ENCODE measurements around the gene IKZF1. TPM values are rescaled to one million over a fixed set of nuclear protein-coding genes. Genes with fewer than 3 reads are reported as not detected.

Gene IKZF1
- total RNA-seq, 6 experiments from 2014 or later = 3.1 to 9.6 (median 5.2) TPM

DNA sequence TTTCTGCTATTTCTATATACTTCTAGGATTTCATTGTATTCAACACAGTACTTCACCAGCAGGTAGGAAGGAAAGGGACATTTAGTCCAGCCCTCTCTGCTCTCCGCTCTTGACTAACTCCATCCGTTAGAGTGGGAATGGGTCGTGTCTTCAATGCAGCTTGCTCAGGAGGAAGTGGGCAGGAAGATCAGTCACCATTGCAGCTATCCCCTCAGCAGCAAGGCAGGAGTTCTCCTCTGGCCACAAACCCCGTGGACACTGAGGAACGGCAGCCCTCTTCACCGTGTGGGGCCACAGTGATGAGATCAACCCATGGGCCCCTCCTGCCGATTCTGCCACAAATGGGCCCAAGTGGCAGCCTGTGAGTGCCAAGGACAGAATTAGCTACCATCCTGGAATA is 30.2 kb upstream of the IKZF1 start:
- TF ChIP-seq, protein P1, sequence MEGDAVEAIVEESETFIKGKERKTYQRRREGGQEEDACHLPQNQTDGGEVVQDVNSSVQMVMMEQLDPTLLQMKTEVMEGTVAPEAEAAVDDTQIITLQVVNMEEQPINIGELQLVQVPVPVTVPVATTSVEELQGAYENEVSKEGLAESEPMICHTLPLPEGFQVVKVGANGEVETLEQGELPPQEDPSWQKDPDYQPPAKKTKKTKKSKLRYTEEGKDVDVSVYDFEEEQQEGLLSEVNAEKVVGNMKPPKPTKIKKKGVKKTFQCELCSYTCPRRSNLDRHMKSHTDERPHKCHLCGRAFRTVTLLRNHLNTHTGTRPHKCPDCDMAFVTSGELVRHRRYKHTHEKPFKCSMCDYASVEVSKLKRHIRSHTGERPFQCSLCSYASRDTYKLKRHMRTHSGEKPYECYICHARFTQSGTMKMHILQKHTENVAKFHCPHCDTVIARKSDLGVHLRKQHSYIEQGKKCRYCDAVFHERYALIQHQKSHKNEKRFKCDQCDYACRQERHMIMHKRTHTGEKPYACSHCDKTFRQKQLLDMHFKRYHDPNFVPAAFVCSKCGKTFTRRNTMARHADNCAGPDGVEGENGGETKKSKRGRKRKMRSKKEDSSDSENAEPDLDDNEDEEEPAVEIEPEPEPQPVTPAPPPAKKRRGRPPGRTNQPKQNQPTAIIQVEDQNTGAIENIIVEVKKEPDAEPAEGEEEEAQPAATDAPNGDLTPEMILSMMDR (IDR thresholded peaks at IDR 0.05) = no peak
- TF ChIP-seq POLR2A (IDR thresholded peaks at IDR 0.05) = no peak
- WGBS (ENCODE audit: insufficient coverage, low coverage, low lambda C conversion rate, missing lambda C conversion rate) = 38% methylated on average over 3 of the region's 7 CpGs

DNA sequence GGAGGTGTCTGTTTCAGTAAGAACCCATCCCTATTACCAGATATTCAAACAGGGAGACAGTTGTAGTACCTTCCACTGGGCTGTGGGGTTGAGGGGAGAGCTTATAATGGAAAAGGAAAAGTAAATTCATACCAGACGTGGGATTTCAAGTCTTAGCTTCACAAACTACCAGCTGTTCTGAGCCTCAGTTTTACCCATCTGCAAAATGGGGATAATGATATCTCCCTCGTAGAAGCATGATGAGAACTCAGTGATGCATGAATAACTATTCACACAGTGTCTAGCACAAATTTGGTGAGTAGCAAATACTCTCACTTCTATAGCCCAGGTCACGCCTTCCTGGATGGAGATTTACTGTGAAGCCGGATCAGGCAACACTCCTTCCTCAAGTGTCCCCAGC is 29.1 kb upstream of the IKZF1 start:
- ATAC-seq (no peak), DNase-seq (no peak)
- no peaks in the 10 kb centered on the region for H3K4me1 ChIP-seq
- TF ChIP-seq, protein P1 (IDR thresholded peaks at IDR 0.05) = no peak
- no peak for TF ChIP-seq POLR2A (IDR thresholded peaks at IDR 0.05)
- H3K27ac ChIP-seq = no peak overlapping the region
- no peaks in the 10 kb centered on the region for H3K27me3 ChIP-seq
- H3K9me3 ChIP-seq = no peaks in the 10 kb centered on the region
- WGBS (ENCODE audit: insufficient coverage, low coverage, low lambda C conversion rate, missing lambda C conversion rate) = 61% methylated on average over 4 of the region's 4 CpGs
- no peak overlapping the region for H3K4me3 ChIP-seq
- intact Hi-C loops (cut with DNase I) = no loop called here
- H3K36me3 ChIP-seq = no peaks in the 10 kb centered on the region

More for the DNA sequence above, 30.2 kb upstream of the IKZF1 start:
- peak in 1 of 4 donors; percentile 29 for ATAC-seq
- Histone ChIP-seq H3K27me3 (no peaks in the 10 kb centered on the region), H3K9me3 (no peaks in the 10 kb centered on the region), H3K4me1 (no peaks in the 10 kb centered on the region), H3K27ac (no peak overlapping the region), H3K4me3 (no peak overlapping the region), H3K36me3 (no peaks in the 10 kb centered on the region)
- intact Hi-C loops (cut with DNase I) = no loop called here
- DNase-seq = peak in 1 of 3 donors; percentile 19

DNA sequence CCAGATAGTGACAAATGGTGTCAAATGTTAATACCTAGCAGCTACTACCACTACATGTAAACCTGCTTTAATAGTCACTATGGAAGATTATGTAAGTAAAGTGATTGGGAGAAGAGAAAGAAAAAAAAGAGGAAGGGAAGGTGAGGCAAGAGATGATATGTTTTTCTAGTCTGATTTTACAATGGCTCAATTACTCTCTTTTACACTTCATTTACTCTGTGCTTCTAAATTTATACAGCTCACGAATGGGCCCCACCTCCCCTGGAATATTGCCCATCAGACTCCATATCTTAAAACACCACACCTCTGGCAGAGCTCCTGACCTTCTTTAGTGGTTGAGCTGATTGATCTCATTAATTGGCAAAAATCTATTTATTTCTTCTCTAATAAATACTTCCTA is 28.0 kb upstream of the IKZF1 start:
- H3K36me3 ChIP-seq = no peaks in the 10 kb centered on the region
- no peak for ATAC-seq
- no peaks in the 10 kb centered on the region for H3K9me3 ChIP-seq
- H3K27me3 ChIP-seq = no peaks in the 10 kb centered on the region
- intact Hi-C loops (cut with DNase I) = no loop called here
- TF ChIP-seq, protein P1 (IDR thresholded peaks at IDR 0.05) = no peak
- no peak for TF ChIP-seq POLR2A (IDR thresholded peaks at IDR 0.05)
- DNase-seq = no peak
- H3K27ac ChIP-seq = no peak overlapping the region
- H3K4me3 ChIP-seq = no peak overlapping the region
- H3K4me1 ChIP-seq = no peaks in the 10 kb centered on the region
- WGBS (ENCODE audit: insufficient coverage, low coverage, low lambda C conversion rate, missing lambda C conversion rate) = 17% methylated on average over 1 of the region's 1 CpG

DNA sequence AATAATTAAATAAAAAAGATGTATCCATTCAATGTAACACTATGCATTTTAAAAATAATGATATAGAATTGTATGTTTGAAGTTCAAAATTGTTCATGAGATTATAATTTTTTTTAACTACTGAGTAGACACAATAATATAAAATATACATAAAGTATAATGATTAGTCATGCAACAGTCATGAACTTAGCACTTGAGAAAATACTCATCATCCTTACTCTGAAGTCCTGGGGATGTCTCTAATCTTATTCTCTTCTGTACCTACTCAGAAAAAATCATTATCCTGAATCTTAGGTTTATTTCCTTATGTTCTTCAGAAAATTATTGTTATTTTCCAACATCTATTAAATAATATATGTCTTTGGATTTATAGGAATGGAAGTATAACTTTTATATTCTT is 26.4 kb upstream of the IKZF1 start:
- Histone ChIP-seq H3K4me1 (no peaks in the 10 kb centered on the region), H3K9me3 (no peaks in the 10 kb centered on the region), H3K27me3 (no peaks in the 10 kb centered on the region), H3K4me3 (no peak overlapping the region), H3K27ac (no peak overlapping the region), H3K36me3 (no peaks in the 10 kb centered on the region)
- DNase-seq (no peak), ATAC-seq (no peak)
- intact Hi-C loops (cut with DNase I) = no loop called here
- TF ChIP-seq POLR2A (IDR thresholded peaks at IDR 0.05) = no peak
- TF ChIP-seq, protein P1 (IDR thresholded peaks at IDR 0.05) = no peak

Data from right lobe of liver (tissue), 6 donors.